Coronary artery (tissue), 2 donors: ENCODE measurements around the gene AGGF1.

ENCODE experiments used
- DNase-seq: peaks from one replicate; pipeline ENCODE4 v3.0.0-alpha.2; 2017; ENCODE audit warnings: low spot score
- H3K27ac ChIP-seq, 2 donors: fragments of 200-600 bp; sonication (generic); one replicate each; pipeline ENCODE4 v1.5.1; 2016 to 2019
- H3K4me3 ChIP-seq: fragments of 200-600 bp; sonication (generic); 2 replicates; pipeline ENCODE4 v1.5.1; 2016; ENCODE audit warnings: mild to moderate bottlenecking, moderate library complexity
- TF ChIP-seq, protein P1 (sequence below): fragments of 200-600 bp; sonication (generic); IDR thresholded peaks from one replicate; pipeline ENCODE4 v1.5.1; 2019; ENCODE audit warnings: antibody characterized with exemption

AGGF1 gene

GRCh38 chr5:77033338-77033737 lies 3.1 kb downstream of the AGGF1 start:
- H3K27ac ChIP-seq = no peak overlapping the region
- no peak for DNase-seq
- no peak overlapping the region for H3K4me3 ChIP-seq
- TF ChIP-seq, protein P1, sequence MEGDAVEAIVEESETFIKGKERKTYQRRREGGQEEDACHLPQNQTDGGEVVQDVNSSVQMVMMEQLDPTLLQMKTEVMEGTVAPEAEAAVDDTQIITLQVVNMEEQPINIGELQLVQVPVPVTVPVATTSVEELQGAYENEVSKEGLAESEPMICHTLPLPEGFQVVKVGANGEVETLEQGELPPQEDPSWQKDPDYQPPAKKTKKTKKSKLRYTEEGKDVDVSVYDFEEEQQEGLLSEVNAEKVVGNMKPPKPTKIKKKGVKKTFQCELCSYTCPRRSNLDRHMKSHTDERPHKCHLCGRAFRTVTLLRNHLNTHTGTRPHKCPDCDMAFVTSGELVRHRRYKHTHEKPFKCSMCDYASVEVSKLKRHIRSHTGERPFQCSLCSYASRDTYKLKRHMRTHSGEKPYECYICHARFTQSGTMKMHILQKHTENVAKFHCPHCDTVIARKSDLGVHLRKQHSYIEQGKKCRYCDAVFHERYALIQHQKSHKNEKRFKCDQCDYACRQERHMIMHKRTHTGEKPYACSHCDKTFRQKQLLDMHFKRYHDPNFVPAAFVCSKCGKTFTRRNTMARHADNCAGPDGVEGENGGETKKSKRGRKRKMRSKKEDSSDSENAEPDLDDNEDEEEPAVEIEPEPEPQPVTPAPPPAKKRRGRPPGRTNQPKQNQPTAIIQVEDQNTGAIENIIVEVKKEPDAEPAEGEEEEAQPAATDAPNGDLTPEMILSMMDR = no peak

DNA sequence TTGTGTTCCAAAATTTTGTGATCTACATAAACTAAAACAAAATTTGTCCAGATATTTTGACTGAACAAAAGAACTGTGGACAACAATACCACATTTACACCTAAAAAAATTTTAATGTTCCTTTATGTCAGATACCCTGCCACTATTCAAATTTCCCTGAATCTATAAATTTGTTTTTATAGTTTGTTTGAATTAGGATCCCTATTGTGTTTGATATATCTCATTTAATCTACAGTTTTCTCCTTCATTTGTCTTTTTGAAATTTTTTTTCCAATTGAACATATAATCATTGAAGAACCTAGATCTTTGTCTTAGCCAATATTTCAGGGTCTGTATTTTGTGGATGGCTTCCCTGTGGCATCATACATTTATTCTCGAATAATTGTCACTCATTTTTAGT lies 5.7 kb downstream of the AGGF1 start:
- Histone ChIP-seq H3K4me3 (no peak overlapping the region), H3K27ac (no peak overlapping the region)
- TF ChIP-seq, protein P1 = no peak
- no peak for DNase-seq

DNA sequence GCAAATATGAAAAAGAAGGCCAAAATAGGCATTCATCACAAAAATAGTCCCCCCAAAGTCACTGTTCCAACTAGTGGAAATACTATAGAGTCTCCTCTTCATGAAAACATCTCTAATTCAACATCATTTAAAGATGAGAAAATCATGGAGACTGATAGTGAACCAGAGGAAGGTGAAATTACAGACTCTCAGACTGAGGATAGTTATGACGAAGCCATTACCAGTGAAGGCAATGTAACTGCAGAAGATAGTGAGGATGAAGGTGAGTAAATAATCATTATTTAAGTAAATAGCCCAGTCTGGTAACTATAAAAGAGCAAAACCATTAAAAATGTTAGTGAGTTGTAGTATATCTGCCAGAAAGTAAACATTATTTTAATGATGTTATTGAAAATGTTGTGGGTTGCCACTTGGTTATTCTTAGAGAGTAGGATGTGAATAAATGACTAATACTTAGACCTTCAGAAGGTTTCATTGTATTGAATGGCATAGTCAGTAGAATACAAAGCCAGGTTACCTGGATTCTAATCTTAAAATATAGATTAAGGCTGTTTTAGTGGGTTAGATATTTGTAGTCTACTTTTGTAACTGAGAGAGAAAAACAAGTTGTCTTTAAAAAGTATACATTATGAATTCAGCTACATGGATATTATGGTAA lies 16.3 kb downstream of the AGGF1 start:
- H3K27ac ChIP-seq = no peak overlapping the region
- no peak overlapping the region for H3K4me3 ChIP-seq
- DNase-seq = no peak
- TF ChIP-seq, protein P1 = no peak

GRCh38 chr5:77064040-77064439 lies 33.8 kb downstream of the AGGF1 start:
- no peak overlapping the region for H3K27ac ChIP-seq
- TF ChIP-seq, protein P1 = no peak

DNA sequence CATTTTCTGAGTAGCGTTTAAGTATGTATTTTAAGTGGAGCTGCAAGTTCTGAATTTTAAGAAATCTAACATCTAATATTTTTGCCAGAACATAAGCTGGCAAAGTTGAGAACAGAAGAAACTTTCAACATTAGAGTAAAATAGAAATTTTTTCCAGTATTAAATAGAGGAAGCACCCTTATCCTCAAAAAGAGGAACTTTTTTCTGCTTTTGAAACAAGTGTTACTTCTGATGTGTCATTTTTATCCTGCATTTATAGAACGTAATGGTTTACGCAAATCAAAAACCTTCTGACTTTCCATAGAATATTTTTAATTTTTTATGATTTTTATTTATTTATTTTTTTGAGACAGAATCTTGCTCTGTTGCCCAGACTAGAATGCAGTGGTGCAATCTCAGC lies 35.1 kb downstream of the AGGF1 start:
- Histone ChIP-seq H3K4me3 (no peak overlapping the region), H3K27ac (no peak overlapping the region)
- DNase-seq = no peak
- TF ChIP-seq, protein P1 = no peak

More at GRCh38 chr5:77064040-77064439, 33.8 kb downstream of the AGGF1 start:
- H3K4me3 ChIP-seq = no peak overlapping the region
- DNase-seq = no peak

DNA sequence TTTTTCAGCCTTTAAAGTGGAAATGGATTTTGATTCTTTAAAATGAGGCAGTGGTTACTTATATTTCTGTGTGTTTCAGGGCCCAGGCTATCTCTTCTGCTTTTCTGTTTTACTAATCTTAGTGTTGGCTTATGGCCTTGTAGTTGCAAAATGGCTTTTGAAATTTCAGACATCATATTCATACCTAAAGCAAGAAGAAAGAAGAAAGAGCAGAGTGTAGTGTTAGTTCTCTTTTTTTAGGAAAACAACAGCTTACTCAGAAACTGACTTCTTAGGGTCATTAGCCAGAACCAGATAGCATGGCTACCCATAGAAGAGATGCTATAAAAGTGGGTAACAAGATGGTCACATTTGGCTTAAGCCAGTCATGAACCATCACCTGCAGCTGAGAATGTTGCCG lies 36.0 kb downstream of the AGGF1 start:
- DNase-seq = no peak
- TF ChIP-seq, protein P1 = no peak
- Histone ChIP-seq H3K27ac (peak overlapping the region in 1 of 2 donors; percentile 57), H3K4me3 (no peak overlapping the region)

GRCh38 chr5:77066823-77067442 lies 36.7 kb downstream of the AGGF1 start:
- DNase-seq = no peak
- TF ChIP-seq, protein P1 = no peak
- no peak overlapping the region for H3K4me3 ChIP-seq
- H3K27ac ChIP-seq = peak overlapping the region in 1 of 2 donors; percentile 57
